Skeletal muscle tissue (tissue), 4 donors: ENCODE results near the gene RXRA. TPM values are rescaled to one million over a fixed set of nuclear protein-coding genes. Genes with fewer than 3 reads are reported as not detected.

Source experiments
- H3K27ac ChIP-seq: one replicate; pipeline ENCODE4 v1.7.0; 2013; ENCODE audit warnings: mild to moderate bottlenecking, low read depth, low read length, inconsistent platforms
- H3K27me3 ChIP-seq, 3 donors: one replicate each; pipeline ENCODE4 v1.7.0; 2013; ENCODE audit warnings: low read length in 3 of 3; ENCODE audit not compliant: control insufficient read depth in 3 of 3, insufficient read depth in 3 of 3
- H3K36me3 ChIP-seq, 3 donors: one replicate each; pipeline ENCODE4 v1.7.0; 2013; ENCODE audit warnings: low read length in 3 of 3; ENCODE audit not compliant: control insufficient read depth in 3 of 3, insufficient read depth in 3 of 3
- H3K4me1 ChIP-seq, 3 donors: one replicate each; pipeline ENCODE4 v1.7.0; 2013; ENCODE audit warnings: low read length in 3 of 3, mild to moderate bottlenecking in 3 of 3; ENCODE audit not compliant: control insufficient read depth in 3 of 3, insufficient read depth in 3 of 3
- H3K4me3 ChIP-seq, 3 donors: one replicate each; pipeline ENCODE4 v1.7.0; 2013; ENCODE audit warnings: low read length in 3 of 3
- H3K9ac ChIP-seq, 3 donors: one replicate each; pipeline ENCODE4 v1.7.0; 2013; ENCODE audit warnings: low read length in 3 of 3, mild to moderate bottlenecking in 3 of 3, moderate library complexity in 2 of 3, low read depth in 1 of 3
- H3K9me3 ChIP-seq, 3 donors: one replicate each; pipeline ENCODE4 v1.7.0; 2013; ENCODE audit warnings: low read length in 3 of 3; ENCODE audit not compliant: control insufficient read depth in 3 of 3
- total RNA-seq: library from RNA; depleted of rRNA; stranded (reverse); fragments of >200 nt; gene quantifications from one replicate; pipeline ENCODE4 v1.2.3, GENCODE V29; 2014
- donor health status: Osteomylitis.

RXRA gene
- total RNA-seq, 1 donor from 2014 or later, result 11.5 TPM

GRCh38 chr9:134393582-134394280 lies 67.5 kb downstream of the RXRA start:
- H3K9me3 ChIP-seq, result no peaks in the 10 kb centered on the region
- peaks cover 0 to 2% (median 0%) of the 10 kb centered on the region in 3 donors for H3K36me3 ChIP-seq
- peaks cover 77 to 92% (median 89%) of the 10 kb centered on the region in 3 donors for H3K4me1 ChIP-seq
- no peak overlapping the region for H3K4me3 ChIP-seq
- H3K27me3 ChIP-seq, result no peaks in the 10 kb centered on the region
- no peak overlapping the region for H3K27ac ChIP-seq
- H3K9ac ChIP-seq, result no peak overlapping the region

GRCh38 chr9:134395002-134395517 lies 68.8 kb downstream of the RXRA start:
- Histone ChIP-seq H3K36me3 (peaks cover 0 to 2% (median 2%) of the 10 kb centered on the region in 3 donors), H3K27me3 (no peaks in the 10 kb centered on the region), H3K27ac (peak overlapping the region; percentile 19), H3K4me3 (peak overlapping the region in 2 of 3 donors; percentile 49 to 54), H3K9me3 (peaks cover 0 to 7% (median 0%) of the 10 kb centered on the region in 3 donors), H3K4me1 (peaks cover 74 to 91% (median 88%) of the 10 kb centered on the region in 3 donors), H3K9ac (peak overlapping the region; percentile 32 to 74 (median 61))

- Histone ChIP-seq H3K4me3 (peak overlapping the region in 2 of 3 donors; percentile 19 to 22), H3K27ac (peak overlapping the region; percentile 19), H3K27me3 (no peaks in the 10 kb centered on the region), H3K9me3 (peaks cover 0 to 7% (median 0%) of the 10 kb centered on the region in 3 donors), H3K36me3 (peaks cover 0 to 2% (median 2%) of the 10 kb centered on the region in 3 donors), H3K4me1 (peaks cover 67 to 91% (median 84%) of the 10 kb centered on the region in 3 donors), H3K9ac (peak overlapping the region; percentile 32 to 74 (median 61))
Measured at GRCh38 chr9:134395737-134396257, 69.5 kb downstream of the RXRA start.

- Histone ChIP-seq H3K27me3 (no peaks in the 10 kb centered on the region), H3K4me3 (peak overlapping the region in 2 of 3 donors; percentile 19 to 22), H3K36me3 (peaks cover 0 to 2% (median 2%) of the 10 kb centered on the region in 3 donors), H3K4me1 (peaks cover 67 to 91% (median 83%) of the 10 kb centered on the region in 3 donors), H3K27ac (peak overlapping the region; percentile 19), H3K9me3 (peaks cover 0 to 7% (median 0%) of the 10 kb centered on the region in 3 donors), H3K9ac (peak overlapping the region; percentile 32 to 61 (median 60))
Measured at GRCh38 chr9:134396258-134396742, 70.0 kb downstream of the RXRA start.

- peaks cover 0 to 7% (median 0%) of the 10 kb centered on the region in 3 donors for H3K9me3 ChIP-seq
- no peak overlapping the region for H3K4me3 ChIP-seq
- peak overlapping the region in 2 of 3 donors; percentile 1 to 60 for H3K9ac ChIP-seq
- peaks cover 0 to 2% (median 2%) of the 10 kb centered on the region in 3 donors for H3K36me3 ChIP-seq
- H3K27me3 ChIP-seq, result no peaks in the 10 kb centered on the region
- no peak overlapping the region for H3K27ac ChIP-seq
- H3K4me1 ChIP-seq, result peaks cover 64 to 88% (median 80%) of the 10 kb centered on the region in 3 donors
Measured at GRCh38 chr9:134396825-134397224, 70.6 kb downstream of the RXRA start.

- Histone ChIP-seq H3K27me3 (no peaks in the 10 kb centered on the region), H3K9ac (peak overlapping the region in 1 of 3 donors; percentile 45), H3K4me1 (peaks cover 71 to 90% (median 82%) of the 10 kb centered on the region in 3 donors), H3K27ac (peak overlapping the region; percentile 22), H3K4me3 (no peak overlapping the region), H3K36me3 (peaks cover 0 to 3% (median 2%) of the 10 kb centered on the region in 3 donors), H3K9me3 (peaks cover 0 to 7% (median 0%) of the 10 kb centered on the region in 3 donors)
Measured at GRCh38 chr9:134398756-134399155, 72.5 kb downstream of the RXRA start.

- peak overlapping the region in 1 of 3 donors; percentile 25 for H3K9ac ChIP-seq
- H3K4me1 ChIP-seq, result peaks cover 75 to 90% (median 83%) of the 10 kb centered on the region in 3 donors
- peaks cover 0 to 7% (median 0%) of the 10 kb centered on the region in 3 donors for H3K9me3 ChIP-seq
- H3K27me3 ChIP-seq, result no peaks in the 10 kb centered on the region
- H3K36me3 ChIP-seq, result peaks cover 0 to 2% (median 2%) of the 10 kb centered on the region in 3 donors
- no peak overlapping the region for H3K4me3 ChIP-seq
- H3K27ac ChIP-seq, result no peak overlapping the region
Measured at GRCh38 chr9:134399435-134400056, 73.3 kb downstream of the RXRA start.

- Histone ChIP-seq H3K27ac (no peak overlapping the region), H3K4me1 (peaks cover 75 to 90% (median 83%) of the 10 kb centered on the region in 3 donors), H3K36me3 (peaks cover 0 to 2% (median 2%) of the 10 kb centered on the region in 3 donors)
Measured at GRCh38 chr9:134400283-134400682, 74.0 kb downstream of the RXRA start.

GRCh38 chr9:134401391-134401790 lies 75.1 kb downstream of the RXRA start:
- peaks cover 75 to 90% (median 83%) of the 10 kb centered on the region in 3 donors for H3K4me1 ChIP-seq
- H3K27me3 ChIP-seq, result no peaks in the 10 kb centered on the region
- H3K36me3 ChIP-seq, result peaks cover 0 to 2% (median 2%) of the 10 kb centered on the region in 3 donors
- H3K4me3 ChIP-seq, result no peak overlapping the region
- peak overlapping the region; percentile 7 for H3K27ac ChIP-seq
- H3K9ac ChIP-seq, result no peak overlapping the region
- H3K9me3 ChIP-seq, result peaks cover 0 to 7% (median 0%) of the 10 kb centered on the region in 3 donors

More at GRCh38 chr9:134400283-134400682, 74.0 kb downstream of the RXRA start:
- H3K4me3 ChIP-seq, result no peak overlapping the region
- H3K9me3 ChIP-seq, result peaks cover 0 to 7% (median 0%) of the 10 kb centered on the region in 3 donors
- H3K9ac ChIP-seq, result peak overlapping the region in 1 of 3 donors; percentile 25
- no peaks in the 10 kb centered on the region for H3K27me3 ChIP-seq
